KMS-11 (cell line): ENCODE data around the gene MX1.

Experiments used
- H2AFZ ChIP-seq: fragments of 200-600 bp; sonication (generic); 2 replicates; pipeline ENCODE4 v1.6.1; 2016; ENCODE audit warnings: antibody characterized with exemption, mixed run types, low read depth
- H3K27ac ChIP-seq: fragments of 200-600 bp; sonication (generic); 2 replicates; pipeline ENCODE4 v1.6.1; 2016; ENCODE audit warnings: mild to moderate bottlenecking, mixed run types
- H3K27me3 ChIP-seq: fragments of 200-600 bp; sonication (generic); 2 replicates; pipeline ENCODE4 v1.6.1; 2017; ENCODE audit warnings: mild to moderate bottlenecking, low read depth, mixed run types, moderate library complexity; ENCODE audit not compliant: insufficient read depth
- H3K36me3 ChIP-seq: fragments of 200-600 bp; sonication (generic); 2 replicates; pipeline ENCODE4 v1.6.1; 2017; ENCODE audit warnings: mild to moderate bottlenecking, mixed run types; ENCODE audit not compliant: insufficient read depth
- H3K4me1 ChIP-seq: fragments of 200-600 bp; sonication (generic); 2 replicates; pipeline ENCODE4 v1.6.1; 2016; ENCODE audit warnings: mild to moderate bottlenecking, low read depth, mixed run types; ENCODE audit not compliant: poor library complexity, severe bottlenecking
- H3K4me2 ChIP-seq: fragments of 200-600 bp; sonication (generic); 2 replicates; pipeline ENCODE4 v1.7.0; 2016; ENCODE audit warnings: mild to moderate bottlenecking, mixed run types
- H3K4me3 ChIP-seq: fragments of 200-600 bp; sonication (generic); IDR thresholded peaks from 2 replicates; pipeline ENCODE4 v1.6.1; 2017; ENCODE audit warnings: low read depth, low read length, mixed read lengths; ENCODE audit not compliant: insufficient read depth
- H3K79me2 ChIP-seq: fragments of 200-600 bp; sonication (generic); 2 replicates; pipeline ENCODE4 v1.6.1; 2016; ENCODE audit warnings: low read depth, mixed run types; ENCODE audit not compliant: insufficient read depth
- H3K9ac ChIP-seq: fragments of 200-600 bp; sonication (generic); 2 replicates; pipeline ENCODE4 v1.6.1; 2016; ENCODE audit warnings: mild to moderate bottlenecking, mixed run types
- H4K20me1 ChIP-seq: fragments of 200-600 bp; sonication (generic); 2 replicates; pipeline ENCODE4 v1.6.1; 2016; ENCODE audit warnings: mild to moderate bottlenecking, mixed run types; ENCODE audit not compliant: insufficient read depth
- TF ChIP-seq, protein P1 (sequence below): fragments of 200-600 bp; sonication (generic); conservative IDR thresholded peaks from 2 replicates; pipeline ENCODE4 v1.6.1; 2017; ENCODE audit warnings: low read depth, mild to moderate bottlenecking, antibody characterized with exemption, low read length, moderate library complexity, mixed read lengths

The MX1 gene

DNA sequence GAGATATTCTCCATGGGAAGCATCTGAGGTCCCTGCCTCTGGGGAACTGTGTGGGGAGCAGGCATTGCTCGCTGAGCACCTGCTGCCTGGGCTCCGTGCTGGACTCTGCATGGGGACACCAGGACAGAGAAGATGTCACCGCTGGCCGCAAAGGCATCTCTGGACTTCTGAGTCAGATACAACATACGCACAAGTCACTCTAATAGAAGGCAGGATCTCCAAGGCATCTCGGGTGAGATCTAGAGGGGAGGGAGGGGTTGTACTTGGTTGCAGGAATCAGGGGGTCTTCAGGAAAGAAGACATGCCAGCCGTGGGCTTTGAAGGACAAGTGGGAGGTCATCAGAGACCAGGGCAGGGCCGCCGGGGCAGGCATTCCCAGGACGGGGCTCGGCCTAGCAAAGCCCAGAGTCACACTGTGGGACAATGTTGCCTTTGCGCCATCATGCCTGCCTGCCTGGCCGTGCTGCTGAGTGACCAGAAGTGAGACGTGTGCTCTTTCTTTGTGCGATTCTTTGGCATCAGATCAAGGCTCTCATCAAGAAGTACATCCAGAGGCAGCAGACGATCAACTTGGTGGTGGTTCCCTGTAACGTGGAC is 35.9 kb upstream of the MX1 start:
- Histone ChIP-seq H3K4me1 (no peaks in the 10 kb centered on the region), H3K4me3 (no peak overlapping the region), H3K36me3 (no peaks in the 10 kb centered on the region), H2AFZ (no peak overlapping the region), H4K20me1 (no peaks in the 10 kb centered on the region), H3K27ac (no peak overlapping the region), H3K9ac (no peak overlapping the region), H3K79me2 (no peaks in the 10 kb centered on the region), H3K4me2 (no peak overlapping the region), H3K27me3 (no peaks in the 10 kb centered on the region)
- TF ChIP-seq, protein P1, sequence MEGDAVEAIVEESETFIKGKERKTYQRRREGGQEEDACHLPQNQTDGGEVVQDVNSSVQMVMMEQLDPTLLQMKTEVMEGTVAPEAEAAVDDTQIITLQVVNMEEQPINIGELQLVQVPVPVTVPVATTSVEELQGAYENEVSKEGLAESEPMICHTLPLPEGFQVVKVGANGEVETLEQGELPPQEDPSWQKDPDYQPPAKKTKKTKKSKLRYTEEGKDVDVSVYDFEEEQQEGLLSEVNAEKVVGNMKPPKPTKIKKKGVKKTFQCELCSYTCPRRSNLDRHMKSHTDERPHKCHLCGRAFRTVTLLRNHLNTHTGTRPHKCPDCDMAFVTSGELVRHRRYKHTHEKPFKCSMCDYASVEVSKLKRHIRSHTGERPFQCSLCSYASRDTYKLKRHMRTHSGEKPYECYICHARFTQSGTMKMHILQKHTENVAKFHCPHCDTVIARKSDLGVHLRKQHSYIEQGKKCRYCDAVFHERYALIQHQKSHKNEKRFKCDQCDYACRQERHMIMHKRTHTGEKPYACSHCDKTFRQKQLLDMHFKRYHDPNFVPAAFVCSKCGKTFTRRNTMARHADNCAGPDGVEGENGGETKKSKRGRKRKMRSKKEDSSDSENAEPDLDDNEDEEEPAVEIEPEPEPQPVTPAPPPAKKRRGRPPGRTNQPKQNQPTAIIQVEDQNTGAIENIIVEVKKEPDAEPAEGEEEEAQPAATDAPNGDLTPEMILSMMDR, result no peak

DNA sequence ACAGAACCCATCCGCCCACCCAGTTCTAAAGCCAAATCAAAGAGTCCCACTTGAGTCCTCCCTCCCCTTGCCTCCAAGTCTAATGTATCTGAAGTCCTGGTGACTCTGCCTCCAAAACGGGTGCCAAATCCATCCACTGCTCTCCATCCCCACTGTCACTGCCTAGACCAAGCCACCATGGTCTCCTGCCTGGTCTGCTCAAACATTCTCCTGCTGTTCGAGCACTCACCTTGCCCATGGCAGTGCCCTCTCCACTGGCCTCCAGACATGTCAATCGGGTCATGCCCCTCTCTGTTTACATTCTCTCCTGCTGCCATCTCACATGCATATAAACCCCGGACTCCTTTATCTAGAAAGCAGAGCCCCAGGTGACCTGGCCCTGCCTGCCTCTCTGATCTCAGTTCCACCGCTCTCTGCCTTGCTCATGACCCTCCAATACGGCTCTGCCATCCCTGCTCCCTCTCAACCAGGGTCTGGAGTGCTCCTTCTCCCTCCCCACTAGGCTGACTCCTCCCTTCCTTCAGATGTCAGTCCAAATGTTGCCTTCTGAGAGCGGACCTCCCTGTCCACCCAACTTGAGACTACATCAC is 32.1 kb upstream of the MX1 start:
- TF ChIP-seq, protein P1, result no peak
- Histone ChIP-seq H3K27me3 (no peaks in the 10 kb centered on the region; the same call in 1 of the 2 replicates), H3K4me1 (no peaks in the 10 kb centered on the region), H3K4me2 (no peak overlapping the region), H3K27ac (no peak overlapping the region), H3K79me2 (no peaks in the 10 kb centered on the region), H3K9ac (no peak overlapping the region), H2AFZ (no peak overlapping the region), H3K4me3 (no peak overlapping the region), H3K36me3 (no peaks in the 10 kb centered on the region), H4K20me1 (no peaks in the 10 kb centered on the region)

DNA sequence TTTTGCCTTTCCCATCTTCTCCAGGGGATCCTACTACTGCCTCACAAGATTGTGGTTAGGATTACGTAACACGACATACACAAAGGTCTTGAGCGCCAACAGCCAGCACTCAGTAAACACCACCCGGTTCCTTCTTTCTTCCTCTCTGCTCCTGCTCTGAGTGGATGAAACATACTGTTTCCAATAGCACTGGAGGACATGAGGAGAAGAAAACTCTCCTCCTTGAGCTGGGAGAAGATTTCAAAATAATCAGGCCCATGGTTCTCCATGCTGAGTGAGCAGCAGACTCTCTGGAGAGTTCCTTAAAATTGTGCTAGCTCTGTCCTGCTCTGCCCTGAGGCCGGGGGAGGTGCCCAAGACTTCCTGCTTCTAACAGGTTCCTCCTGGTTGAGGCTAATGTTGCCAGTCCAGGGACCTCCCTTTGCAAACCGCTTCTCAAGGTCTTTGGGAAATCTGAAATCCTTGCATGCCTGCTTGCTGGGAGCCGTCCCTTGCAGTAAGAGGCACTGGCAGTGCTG is 29.4 kb upstream of the MX1 start:
- TF ChIP-seq, protein P1, result no peak
- Histone ChIP-seq H4K20me1 (no peaks in the 10 kb centered on the region), H3K4me2 (no peak overlapping the region), H2AFZ (no peak overlapping the region), H3K4me1 (no peaks in the 10 kb centered on the region), H3K79me2 (no peaks in the 10 kb centered on the region), H3K9ac (no peak overlapping the region), H3K36me3 (no peaks in the 10 kb centered on the region), H3K4me3 (no peak overlapping the region), H3K27ac (no peak overlapping the region), H3K27me3 (no peaks in the 10 kb centered on the region; the same call in 1 of the 2 replicates)

DNA sequence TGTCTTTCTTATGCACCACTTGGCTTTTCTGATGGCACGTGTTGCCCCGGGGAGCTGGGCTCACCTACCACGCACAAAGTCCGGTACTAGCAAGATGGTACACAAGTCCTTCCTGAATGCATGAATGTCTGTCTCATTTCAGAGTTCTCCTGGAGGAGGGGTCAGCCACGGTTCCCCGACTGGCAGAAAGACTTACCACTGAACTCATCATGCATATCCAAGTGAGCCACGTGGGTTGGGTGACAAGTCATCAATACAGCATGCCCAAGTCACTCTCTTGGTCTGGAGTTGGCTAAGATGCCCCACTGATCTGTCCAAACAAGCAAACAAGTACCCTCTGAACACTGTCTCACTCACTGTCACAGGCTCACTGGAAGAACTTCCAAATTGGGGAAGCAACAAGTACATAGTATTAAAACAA is 28.6 kb upstream of the MX1 start:
- Histone ChIP-seq H3K4me1 (no peaks in the 10 kb centered on the region), H3K36me3 (no peaks in the 10 kb centered on the region), H3K27ac (no peak overlapping the region), H4K20me1 (no peaks in the 10 kb centered on the region), H3K4me2 (no peak overlapping the region), H3K4me3 (no peak overlapping the region), H3K79me2 (no peaks in the 10 kb centered on the region), H2AFZ (no peak overlapping the region), H3K27me3 (no peaks in the 10 kb centered on the region; the same call in 1 of the 2 replicates), H3K9ac (no peak overlapping the region)
- TF ChIP-seq, protein P1, result no peak
